ENCODE data around the gene PLPP1.
"Not testable (repeated sequence)": the region's sequence is repeated elsewhere in the genome, so short reads cannot be mapped to it uniquely, and the experiment has no call there.

- not testable (repeated sequence) for TF ChIP-seq CTCF, POLR2A (IDR thresholded peaks at IDR 0.05)
Observed at GRCh38 chr5:55537315-55537714, 2.6 kb upstream of the PLPP1 start.
